Activated CD8-positive, alpha-beta T cell treated with anti-CD3 and anti-CD28 coated beads, Interleukin-2, amount 10 ng/mL, durations not matched to agents 7 days and 5 days (primary cell): ENCODE measurements around the gene PLAGL2. TPM values are rescaled to one million over a fixed set of nuclear protein-coding genes. Genes with fewer than 3 reads are reported as not detected.
A peak's percentile ranks its signal among the peaks of the same experiment; 100 is the strongest.

Experiments
- ATAC-seq: fragments of 150-1000 bp; cut with Tn5 transposase; one replicate; pipeline ENCODE4 v1.10.0; 2021; ENCODE audit warnings: moderate library complexity
- CTCF ChIA-PET: fragments of 350-600 bp; sonication (Branson Sonifier 250); formaldehyde crosslinking; loops from one replicate; lab custom pipeline; 2021; ENCODE audit warnings: antibody characterized with exemption; lab: Charles Lee
- POLR2A ChIA-PET: fragments of 350-600 bp; sonication (Branson Sonifier 250); formaldehyde crosslinking; loops from one replicate; lab custom pipeline; 2021; ENCODE audit warnings: antibody characterized with exemption; lab: Charles Lee
- DNase-seq: peaks from one replicate; pipeline ENCODE4 v3.0.0-alpha.2; 2020
- H3K27ac Mint-ChIP-seq: one replicate; pipeline ENCODE4 v1.8.0; 2021; ENCODE audit warnings: mild to moderate bottlenecking, mixed read lengths
- H3K27me3 Mint-ChIP-seq: one replicate; pipeline ENCODE4 v1.8.0; 2021; ENCODE audit warnings: low read depth, mixed read lengths
- H3K36me3 Mint-ChIP-seq: one replicate; pipeline ENCODE4 v1.8.0; 2021; ENCODE audit warnings: low read depth, mixed read lengths
- H3K4me1 Mint-ChIP-seq: one replicate; pipeline ENCODE4 v1.8.0; 2021; ENCODE audit warnings: low read depth, mixed read lengths
- H3K4me3 Mint-ChIP-seq: one replicate; pipeline ENCODE4 v1.8.0; 2021; ENCODE audit warnings: mild to moderate bottlenecking, mixed read lengths
- H3K9me3 Mint-ChIP-seq: one replicate; pipeline ENCODE4 v1.8.0; 2022; ENCODE audit warnings: mixed read lengths; ENCODE audit not compliant: insufficient read depth
- total RNA-seq, 2 experiments: library from RNA; stranded (reverse); gene quantifications; one replicate each; pipeline ENCODE4 v1.2.3, GENCODE V29; 2021

PLAGL2 gene
- total RNA-seq, 2 experiments from 2014 or later = 21.9 to 22.9 TPM

- POLR2A ChIA-PET = interaction anchor here (0.9 kb wide), 1 partner anchor 38 kb away, joined by 3 read pairs; no protein-coding TSS in a partner anchor
- DNase-seq = no peak
- Mint-ChIP-seq H3K4me1 (peaks cover 6% of the 10 kb centered on the region), H3K9me3 (no peaks in the 10 kb centered on the region), H3K4me3 (no peak overlapping the region), H3K27ac (no peak overlapping the region), H3K27me3 (no peaks in the 10 kb centered on the region), H3K36me3 (peaks cover 19% of the 10 kb centered on the region)
- CTCF ChIA-PET = no interaction called here
- ATAC-seq = no peak
Observed at GRCh38 chr20:32238483-32239425, 31.2 kb upstream of the PLAGL2 start.

- H3K9me3 Mint-ChIP-seq = no peaks in the 10 kb centered on the region
- ATAC-seq (no peak), DNase-seq (no peak)
- CTCF ChIA-PET = no interaction called here
- H3K27ac Mint-ChIP-seq = no peak overlapping the region
- H3K4me3 Mint-ChIP-seq = no peak overlapping the region
- POLR2A ChIA-PET = no interaction called here
- H3K27me3 Mint-ChIP-seq = no peaks in the 10 kb centered on the region
- peaks cover 33% of the 10 kb centered on the region for H3K36me3 Mint-ChIP-seq
- H3K4me1 Mint-ChIP-seq = peaks cover 17% of the 10 kb centered on the region
Observed at GRCh38 chr20:32237419-32237818, 29.9 kb upstream of the PLAGL2 start.

- CTCF ChIA-PET = no interaction called here
- no peak for ATAC-seq
- no peak for DNase-seq
- Mint-ChIP-seq H3K4me1 (peaks cover 23% of the 10 kb centered on the region), H3K27ac (no peak overlapping the region), H3K9me3 (no peaks in the 10 kb centered on the region), H3K27me3 (no peaks in the 10 kb centered on the region), H3K4me3 (no peak overlapping the region), H3K36me3 (peaks cover 39% of the 10 kb centered on the region)
- POLR2A ChIA-PET = no interaction called here
Observed at GRCh38 chr20:32236819-32237218, 29.3 kb upstream of the PLAGL2 start.

GRCh38 chr20:32236048-32236533 is 28.5 kb upstream of the PLAGL2 start:
- ChIA-PET CTCF (interaction anchor here (1.1 kb wide), 1 partner anchor 45 kb away, joined by 3 read pairs; no protein-coding TSS in a partner anchor), POLR2A (interaction anchor here (0.8 kb wide), 1 partner anchor 12 kb away, joined by 3 read pairs; no protein-coding TSS in a partner anchor)
- peaks cover 46% of the 10 kb centered on the region for H3K36me3 Mint-ChIP-seq
- DNase-seq (no peak), ATAC-seq (no peak)
- H3K27me3 Mint-ChIP-seq = no peaks in the 10 kb centered on the region
- peak overlapping the region; percentile 49 for H3K27ac Mint-ChIP-seq
- no peak overlapping the region for H3K4me3 Mint-ChIP-seq
- no peaks in the 10 kb centered on the region for H3K9me3 Mint-ChIP-seq
- H3K4me1 Mint-ChIP-seq = peaks cover 30% of the 10 kb centered on the region

- ChIA-PET POLR2A (interaction anchor here (0.8 kb wide), 1 partner anchor 13 kb away, joined by 3 read pairs; no protein-coding TSS in a partner anchor), CTCF (interaction anchor here (1.1 kb wide), 1 partner anchor 45 kb away, joined by 3 read pairs; no protein-coding TSS in a partner anchor)
- ATAC-seq (no peak), DNase-seq (no peak)
- no peaks in the 10 kb centered on the region for H3K27me3 Mint-ChIP-seq
- H3K36me3 Mint-ChIP-seq = peaks cover 52% of the 10 kb centered on the region
- H3K9me3 Mint-ChIP-seq = no peaks in the 10 kb centered on the region
- H3K4me3 Mint-ChIP-seq = no peak overlapping the region
- H3K4me1 Mint-ChIP-seq = peaks cover 30% of the 10 kb centered on the region
- H3K27ac Mint-ChIP-seq = no peak overlapping the region
Observed at GRCh38 chr20:32235331-32236047, 27.9 kb upstream of the PLAGL2 start.

- Mint-ChIP-seq H3K9me3 (no peaks in the 10 kb centered on the region), H3K4me3 (no peak overlapping the region), H3K4me1 (peaks cover 28% of the 10 kb centered on the region), H3K27me3 (no peaks in the 10 kb centered on the region), H3K36me3 (peaks cover 55% of the 10 kb centered on the region), H3K27ac (no peak overlapping the region)
- DNase-seq (no peak), ATAC-seq (no peak)
- ChIA-PET CTCF (no interaction called here), POLR2A (no interaction called here)
Observed at GRCh38 chr20:32234135-32234808, 26.7 kb upstream of the PLAGL2 start.

- ATAC-seq (no peak), DNase-seq (no peak)
- CTCF ChIA-PET = interaction anchor here (1.2 kb wide), 1 partner anchor 45 kb away, joined by 3 read pairs; no protein-coding TSS in a partner anchor
- no peaks in the 10 kb centered on the region for H3K27me3 Mint-ChIP-seq
- peaks cover 60% of the 10 kb centered on the region for H3K36me3 Mint-ChIP-seq
- H3K4me3 Mint-ChIP-seq = no peak overlapping the region
- no peaks in the 10 kb centered on the region for H3K9me3 Mint-ChIP-seq
- H3K4me1 Mint-ChIP-seq = peaks cover 28% of the 10 kb centered on the region
- POLR2A ChIA-PET = interaction anchor here (0.7 kb wide), 1 partner anchor 275 kb away, joined by 3 read pairs; no protein-coding TSS in a partner anchor
- peak overlapping the region; percentile 63 for H3K27ac Mint-ChIP-seq
Observed at GRCh38 chr20:32233286-32233685, 25.7 kb upstream of the PLAGL2 start.

GRCh38 chr20:32232326-32232886 is 24.9 kb upstream of the PLAGL2 start:
- peaks cover 68% of the 10 kb centered on the region for H3K36me3 Mint-ChIP-seq
- H3K9me3 Mint-ChIP-seq = no peaks in the 10 kb centered on the region
- POLR2A ChIA-PET = interaction anchor here (0.6 to 1.0 kb wide), 3 partner anchors 12 to 276 kb away, joined by 3 to 4 read pairs (median 4); partner anchors contain the start of gene KIF3B
- peak overlapping the region; percentile 85 for H3K27ac Mint-ChIP-seq
- no peaks in the 10 kb centered on the region for H3K27me3 Mint-ChIP-seq
- no peak for DNase-seq
- H3K4me3 Mint-ChIP-seq = no peak overlapping the region
- ATAC-seq = no peak
- CTCF ChIA-PET = interaction anchor here (0.6 to 1.2 kb wide), 4 partner anchors 16 to 420 kb away, joined by 3 read pairs; no protein-coding TSS in a partner anchor
- peaks cover 28% of the 10 kb centered on the region for H3K4me1 Mint-ChIP-seq

GRCh38 chr20:32231847-32232246 is 24.3 kb upstream of the PLAGL2 start:
- no peaks in the 10 kb centered on the region for H3K27me3 Mint-ChIP-seq
- ATAC-seq (peak; percentile 90), DNase-seq (peak; percentile 60)
- H3K36me3 Mint-ChIP-seq = peaks cover 68% of the 10 kb centered on the region
- POLR2A ChIA-PET = interaction anchor here (1.0 kb wide), 1 partner anchor 46 kb away, joined by 4 read pairs; the partner anchor contains the start of gene KIF3B
- peak overlapping the region; percentile 85 for H3K27ac Mint-ChIP-seq
- CTCF ChIA-PET = interaction anchor here (0.7 kb wide), 2 partner anchors 17 to 420 kb away, joined by 3 read pairs; no protein-coding TSS in a partner anchor
- no peak overlapping the region for H3K4me3 Mint-ChIP-seq
- H3K9me3 Mint-ChIP-seq = no peaks in the 10 kb centered on the region
- H3K4me1 Mint-ChIP-seq = peaks cover 28% of the 10 kb centered on the region

- Mint-ChIP-seq H3K9me3 (no peaks in the 10 kb centered on the region), H3K4me1 (peaks cover 28% of the 10 kb centered on the region), H3K27ac (peak overlapping the region; percentile 85), H3K27me3 (no peaks in the 10 kb centered on the region), H3K36me3 (peaks cover 69% of the 10 kb centered on the region), H3K4me3 (no peak overlapping the region)
- CTCF ChIA-PET = interaction anchor here (0.6 kb wide), 1 partner anchor 85 kb away, joined by 4 read pairs; no protein-coding TSS in a partner anchor
- POLR2A ChIA-PET = interaction anchor here (0.7 kb wide), 1 partner anchor 44 kb away, joined by 4 read pairs; no protein-coding TSS in a partner anchor
- ATAC-seq = no peak
- no peak for DNase-seq
Observed at GRCh38 chr20:32231245-32231644, 23.7 kb upstream of the PLAGL2 start.
